Dendritic cell treated with granulocyte-macrophage colony-stimulating factor and Interleukin-4, amounts not matched to agents 40 ng/mL and 50 ng/mL, for 4 days (primary cell): ENCODE measurements around the gene TANC1.

Source experiments
- H3K27ac Mint-ChIP-seq: one replicate; pipeline ENCODE4 v1.8.0; 2022; ENCODE audit warnings: mild to moderate bottlenecking, mixed read lengths
- H3K27me3 Mint-ChIP-seq: one replicate; pipeline ENCODE4 v1.8.0; 2022; ENCODE audit warnings: mild to moderate bottlenecking, mixed read lengths
- H3K36me3 Mint-ChIP-seq: one replicate; pipeline ENCODE4 v1.8.0; 2022; ENCODE audit warnings: low read depth, mixed read lengths
- H3K4me1 Mint-ChIP-seq: one replicate; pipeline ENCODE4 v1.8.0; 2022; ENCODE audit warnings: low read depth, mixed read lengths
- H3K4me3 Mint-ChIP-seq: one replicate; pipeline ENCODE4 v1.8.0; 2022; ENCODE audit warnings: mild to moderate bottlenecking, moderate library complexity, mixed read lengths
- H3K9me3 Mint-ChIP-seq: one replicate; pipeline ENCODE4 v1.8.0; 2022; ENCODE audit warnings: mixed read lengths
- intact Hi-C: fragments of 100-400 bp; cut with micrococcal nuclease; formaldehyde crosslinking; loops from one replicate; pipeline ENCODE4 v1.15.0; 2022

Gene TANC1

GRCh38 chr2:159060518-159060917 lies 92.1 kb downstream of the TANC1 start:
- Mint-ChIP-seq H3K36me3 (no peaks in the 10 kb centered on the region), H3K9me3 (no peaks in the 10 kb centered on the region), H3K27ac (no peak overlapping the region), H3K27me3 (no peaks in the 10 kb centered on the region), H3K4me3 (no peak overlapping the region), H3K4me1 (no peaks in the 10 kb centered on the region)
- intact Hi-C loops = no loop called here

GRCh38 chr2:159063677-159064076 lies 95.2 kb downstream of the TANC1 start:
- intact Hi-C loops = no loop called here
- Mint-ChIP-seq H3K36me3 (no peaks in the 10 kb centered on the region), H3K9me3 (no peaks in the 10 kb centered on the region), H3K4me3 (no peak overlapping the region), H3K27me3 (no peaks in the 10 kb centered on the region), H3K4me1 (no peaks in the 10 kb centered on the region), H3K27ac (no peak overlapping the region)

- no peak overlapping the region for H3K27ac Mint-ChIP-seq
- intact Hi-C loops = no loop called here
- no peak overlapping the region for H3K4me3 Mint-ChIP-seq
- H3K27me3 Mint-ChIP-seq = no peaks in the 10 kb centered on the region
- no peaks in the 10 kb centered on the region for H3K36me3 Mint-ChIP-seq
- no peaks in the 10 kb centered on the region for H3K9me3 Mint-ChIP-seq
- no peaks in the 10 kb centered on the region for H3K4me1 Mint-ChIP-seq
Measured at GRCh38 chr2:159064446-159065301, 96.2 kb downstream of the TANC1 start.

GRCh38 chr2:159065313-159065712 lies 96.9 kb downstream of the TANC1 start:
- H3K9me3 Mint-ChIP-seq = no peaks in the 10 kb centered on the region
- no peaks in the 10 kb centered on the region for H3K4me1 Mint-ChIP-seq
- no peak overlapping the region for H3K4me3 Mint-ChIP-seq
- H3K27ac Mint-ChIP-seq = no peak overlapping the region
- intact Hi-C loops = no loop called here
- H3K36me3 Mint-ChIP-seq = no peaks in the 10 kb centered on the region
- H3K27me3 Mint-ChIP-seq = no peaks in the 10 kb centered on the region

- H3K27ac Mint-ChIP-seq = no peak overlapping the region
- H3K4me3 Mint-ChIP-seq = no peak overlapping the region
- intact Hi-C loops = no loop called here
- H3K9me3 Mint-ChIP-seq = no peaks in the 10 kb centered on the region
- no peaks in the 10 kb centered on the region for H3K27me3 Mint-ChIP-seq
- no peaks in the 10 kb centered on the region for H3K4me1 Mint-ChIP-seq
- no peaks in the 10 kb centered on the region for H3K36me3 Mint-ChIP-seq
Measured at GRCh38 chr2:159065891-159066290, 97.5 kb downstream of the TANC1 start.

- no peaks in the 10 kb centered on the region for H3K9me3 Mint-ChIP-seq
- H3K36me3 Mint-ChIP-seq = no peaks in the 10 kb centered on the region
- H3K4me3 Mint-ChIP-seq = no peak overlapping the region
- H3K4me1 Mint-ChIP-seq = no peaks in the 10 kb centered on the region
- intact Hi-C loops = no loop called here
- H3K27me3 Mint-ChIP-seq = no peaks in the 10 kb centered on the region
- H3K27ac Mint-ChIP-seq = no peak overlapping the region
Measured at GRCh38 chr2:159066541-159067156, 98.2 kb downstream of the TANC1 start.

- no peaks in the 10 kb centered on the region for H3K4me1 Mint-ChIP-seq
- no peaks in the 10 kb centered on the region for H3K36me3 Mint-ChIP-seq
- no peaks in the 10 kb centered on the region for H3K9me3 Mint-ChIP-seq
- H3K4me3 Mint-ChIP-seq = no peak overlapping the region
- no peaks in the 10 kb centered on the region for H3K27me3 Mint-ChIP-seq
- intact Hi-C loops = no loop called here
- no peak overlapping the region for H3K27ac Mint-ChIP-seq
Measured at GRCh38 chr2:159067971-159068370, 99.5 kb downstream of the TANC1 start.

GRCh38 chr2:159069229-159069628 lies 100.8 kb downstream of the TANC1 start:
- no peak overlapping the region for H3K4me3 Mint-ChIP-seq
- H3K27me3 Mint-ChIP-seq = no peaks in the 10 kb centered on the region
- no peaks in the 10 kb centered on the region for H3K36me3 Mint-ChIP-seq
- intact Hi-C loops = no loop called here
- H3K9me3 Mint-ChIP-seq = no peaks in the 10 kb centered on the region
- H3K27ac Mint-ChIP-seq = no peak overlapping the region
- no peaks in the 10 kb centered on the region for H3K4me1 Mint-ChIP-seq

GRCh38 chr2:159070235-159070634 lies 101.8 kb downstream of the TANC1 start:
- no peaks in the 10 kb centered on the region for H3K27me3 Mint-ChIP-seq
- intact Hi-C loops = no loop called here

GRCh38 chr2:159071190-159071915 lies 102.9 kb downstream of the TANC1 start:
- Mint-ChIP-seq H3K27ac (no peak overlapping the region), H3K9me3 (no peaks in the 10 kb centered on the region), H3K4me1 (no peaks in the 10 kb centered on the region), H3K36me3 (no peaks in the 10 kb centered on the region), H3K4me3 (no peak overlapping the region), H3K27me3 (no peaks in the 10 kb centered on the region)
- intact Hi-C loops = no loop called here

More at GRCh38 chr2:159070235-159070634, 101.8 kb downstream of the TANC1 start:
- Mint-ChIP-seq H3K36me3 (no peaks in the 10 kb centered on the region), H3K4me1 (no peaks in the 10 kb centered on the region), H3K9me3 (no peaks in the 10 kb centered on the region), H3K27ac (no peak overlapping the region), H3K4me3 (no peak overlapping the region)

- Mint-ChIP-seq H3K4me1 (no peaks in the 10 kb centered on the region), H3K27me3 (no peaks in the 10 kb centered on the region), H3K36me3 (no peaks in the 10 kb centered on the region), H3K9me3 (no peaks in the 10 kb centered on the region), H3K27ac (no peak overlapping the region), H3K4me3 (no peak overlapping the region)
- intact Hi-C loops = no loop called here
Measured at GRCh38 chr2:159072795-159073194, 104.4 kb downstream of the TANC1 start.

GRCh38 chr2:159073256-159073655 lies 104.8 kb downstream of the TANC1 start:
- no peaks in the 10 kb centered on the region for H3K9me3 Mint-ChIP-seq
- H3K27ac Mint-ChIP-seq = no peak overlapping the region
- H3K36me3 Mint-ChIP-seq = no peaks in the 10 kb centered on the region
- no peak overlapping the region for H3K4me3 Mint-ChIP-seq
- H3K4me1 Mint-ChIP-seq = no peaks in the 10 kb centered on the region
- intact Hi-C loops = no loop called here
- no peaks in the 10 kb centered on the region for H3K27me3 Mint-ChIP-seq

- H3K27me3 Mint-ChIP-seq = no peaks in the 10 kb centered on the region
- no peaks in the 10 kb centered on the region for H3K4me1 Mint-ChIP-seq
- no peak overlapping the region for H3K27ac Mint-ChIP-seq
- H3K4me3 Mint-ChIP-seq = no peak overlapping the region
- no peaks in the 10 kb centered on the region for H3K36me3 Mint-ChIP-seq
- intact Hi-C loops = no loop called here
- H3K9me3 Mint-ChIP-seq = no peaks in the 10 kb centered on the region
Measured at GRCh38 chr2:159074605-159075004, 106.2 kb downstream of the TANC1 start.

- no peaks in the 10 kb centered on the region for H3K9me3 Mint-ChIP-seq
- intact Hi-C loops = no loop called here
- H3K27me3 Mint-ChIP-seq = no peaks in the 10 kb centered on the region
- no peaks in the 10 kb centered on the region for H3K36me3 Mint-ChIP-seq
- H3K4me1 Mint-ChIP-seq = no peaks in the 10 kb centered on the region
- no peak overlapping the region for H3K27ac Mint-ChIP-seq
- no peak overlapping the region for H3K4me3 Mint-ChIP-seq
Measured at GRCh38 chr2:159075727-159076126, 107.3 kb downstream of the TANC1 start.
